HEK293 (cell line): Measurements from ENCODE around the gene PCID2.
A peak's percentile ranks its signal among the peaks of the same experiment; 100 is the strongest.

Experiments
- CTCF ChIP-seq: fragments of 450-650 bp; formaldehyde crosslinking; IDR thresholded peaks from 2 replicates; pipeline ENCODE4 v1.5.1; 2016; ENCODE audit warnings: missing biosample characterization, missing genetic modification characterization
- FEZF1 ChIP-seq: fragments of 450-650 bp; formaldehyde crosslinking; IDR thresholded peaks from 2 replicates; pipeline ENCODE4 v1.5.1; 2016; ENCODE audit warnings: missing biosample characterization, missing genetic modification characterization
- KLF9 ChIP-seq: fragments of 450-650 bp; formaldehyde crosslinking; IDR thresholded peaks from 2 replicates; pipeline ENCODE4 v1.5.1; 2016; ENCODE audit warnings: missing biosample characterization, missing genetic modification characterization, low read depth
- SETDB1 ChIP-seq: IDR thresholded peaks from one replicate; pipeline ENCODE4 v1.6.1; 2017; ENCODE audit warnings: mild to moderate bottlenecking, low read length, moderate library complexity, mixed read lengths; ENCODE audit not compliant: insufficient read length
- SP3 ChIP-seq: fragments of 450-650 bp; formaldehyde crosslinking; IDR thresholded peaks from 2 replicates; pipeline ENCODE4 v1.5.1; 2016; ENCODE audit warnings: missing biosample characterization, missing genetic modification characterization
- YY1 ChIP-seq: fragments of 450-650 bp; formaldehyde crosslinking; IDR thresholded peaks from 2 replicates; pipeline ENCODE4 v1.5.1; 2018; ENCODE audit warnings: missing biosample characterization, missing genetic modification characterization
- ZBTB20 ChIP-seq: fragments of 450-650 bp; formaldehyde crosslinking; IDR thresholded peaks from 2 replicates; pipeline ENCODE4 v1.5.1; 2016; ENCODE audit warnings: missing biosample characterization, missing genetic modification characterization
- ZNF175 ChIP-seq: fragments of 450-650 bp; formaldehyde crosslinking; IDR thresholded peaks from 2 replicates; pipeline ENCODE4 v1.5.1; 2016; ENCODE audit warnings: missing biosample characterization, missing genetic modification characterization
- ZNF223 ChIP-seq: fragments of 450-650 bp; formaldehyde crosslinking; IDR thresholded peaks from 2 replicates; pipeline ENCODE4 v1.5.1; 2016; ENCODE audit warnings: missing biosample characterization, missing genetic modification characterization
- ZNF274 ChIP-seq, 2 experiments: fragments of 200-500 bp in 1 of 2; fragments of 450-650 bp in 1 of 2; sonication (Bioruptor generic) in 1 of 2; formaldehyde crosslinking in 1 of 2; IDR thresholded peaks; 2 replicates each; pipeline versions ENCODE4 v1.5.1 to v1.6.1; 2014 to 2016; ENCODE audit warnings: borderline replicate concordance in 1 of 2, inconsistent platforms in 1 of 2, low read length in 1 of 2, missing biosample characterization in 1 of 2, missing genetic modification characterization in 1 of 2
- ZNF600 ChIP-seq: fragments of 450-650 bp; formaldehyde crosslinking; IDR thresholded peaks from 2 replicates; pipeline ENCODE4 v1.5.1; 2016; ENCODE audit warnings: missing biosample characterization, missing genetic modification characterization
- ZNF76 ChIP-seq: fragments of 450-650 bp; formaldehyde crosslinking; IDR thresholded peaks from 2 replicates; pipeline ENCODE4; 2016; ENCODE audit warnings: low read depth, missing biosample characterization, missing genetic modification characterization, borderline replicate concordance
- ZNF776 ChIP-seq: fragments of 450-650 bp; formaldehyde crosslinking; IDR thresholded peaks from 2 replicates; pipeline ENCODE4 v1.5.0; 2017; ENCODE audit warnings: missing biosample characterization, missing genetic modification characterization, borderline replicate concordance
- TF ChIP-seq, protein P1 (sequence below): fragments of 450-650 bp; formaldehyde crosslinking; IDR thresholded peaks from 2 replicates; pipeline ENCODE4 v1.5.1; 2016; ENCODE audit warnings: missing biosample characterization, missing genetic modification characterization

- no peak for TF ChIP-seq CTCF
- TF ChIP-seq SETDB1, result no peak
- peak; percentile 54; the same call in 1 of the 2 replicates for TF ChIP-seq ZNF223 (tag by site-specific recombination)
- TF ChIP-seq ZNF175 (tag by site-specific recombination), result no peak
- TF ChIP-seq ZNF274 (IDR thresholded peaks at IDR 0.05; ENCODE audit: low read length), result no peak
- no peak for TF ChIP-seq ZNF274 (tag by site-specific recombination; IDR thresholded peaks at IDR 0.05; ENCODE audit: borderline replicate concordance)
- TF ChIP-seq ZBTB20 (tag by site-specific recombination), result peak; percentile 91
- peak; percentile 82 for TF ChIP-seq SP3 (tag by site-specific recombination)
- TF ChIP-seq YY1 (tag by site-specific recombination), result peak; percentile 90
- TF ChIP-seq FEZF1 (tag by site-specific recombination), result peak; percentile 28; the same call in 1 of the 2 replicates
- TF ChIP-seq ZNF76 (tag by site-specific recombination), result peak; percentile 87
- TF ChIP-seq ZNF600, result peak; percentile 27; the same call in 1 of the 2 replicates
- TF ChIP-seq KLF9 (tag by site-specific recombination), result peak; percentile 75
- TF ChIP-seq ZNF776 (tag by site-specific recombination), result no peak
- TF ChIP-seq, protein P1, sequence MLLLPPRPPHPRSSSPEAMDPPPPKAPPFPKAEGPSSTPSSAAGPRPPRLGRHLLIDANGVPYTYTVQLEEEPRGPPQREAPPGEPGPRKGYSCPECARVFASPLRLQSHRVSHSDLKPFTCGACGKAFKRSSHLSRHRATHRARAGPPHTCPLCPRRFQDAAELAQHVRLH (tag by site-specific recombination), result peak; percentile 79; the same call in 1 of the 2 replicates
These were observed at the start of gene PCID2 for GRCh38 chr13:113208421-113209335.
